Stimulated activated CD8-positive, alpha-beta memory T cell treated with anti-CD3 and anti-CD28 coated beads, Interleukin-12 subunit alpha, Interleukin-12 subunit beta, amount 100 ng/mL, for 4 hours (primary cell): ENCODE results near the gene OR4B1.
A peak's percentile ranks its signal among the peaks of the same experiment; 100 is the strongest.
"Not testable (repeated sequence)": the region's sequence is repeated elsewhere in the genome, so short reads cannot be mapped to it uniquely, and the experiment has no call there.

ENCODE experiments used
- DNase-seq: peaks from one replicate; pipeline ENCODE4 v3.0.0-alpha.2; 2020; ENCODE audit warnings: low read depth

OR4B1 gene

DNA sequence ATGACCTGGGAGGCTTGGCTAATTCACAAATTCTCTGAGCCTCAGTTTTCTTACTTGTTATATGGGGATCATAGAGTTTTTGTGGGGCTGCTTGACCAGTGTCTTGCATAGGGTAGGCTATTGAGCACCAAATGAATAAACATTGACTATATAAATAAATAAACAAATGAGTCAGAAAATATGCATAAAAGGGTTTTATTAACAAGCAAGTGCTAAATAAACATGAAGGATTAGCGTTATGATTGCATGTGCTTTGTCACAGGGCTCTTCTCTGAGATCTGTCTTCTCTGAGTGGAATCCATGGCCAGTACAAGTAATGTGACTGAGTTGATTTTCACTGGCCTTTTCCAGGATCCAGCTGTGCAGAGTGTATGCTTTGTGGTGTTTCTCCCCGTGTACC is at the start of gene OR4B1:
TSS of gene OR4B1 (plus strand) at position 301 of the 400 bp plus-strand sequence. CDS start at position 301, 0 bp downstream.
- DNase-seq = no peak

DNA sequence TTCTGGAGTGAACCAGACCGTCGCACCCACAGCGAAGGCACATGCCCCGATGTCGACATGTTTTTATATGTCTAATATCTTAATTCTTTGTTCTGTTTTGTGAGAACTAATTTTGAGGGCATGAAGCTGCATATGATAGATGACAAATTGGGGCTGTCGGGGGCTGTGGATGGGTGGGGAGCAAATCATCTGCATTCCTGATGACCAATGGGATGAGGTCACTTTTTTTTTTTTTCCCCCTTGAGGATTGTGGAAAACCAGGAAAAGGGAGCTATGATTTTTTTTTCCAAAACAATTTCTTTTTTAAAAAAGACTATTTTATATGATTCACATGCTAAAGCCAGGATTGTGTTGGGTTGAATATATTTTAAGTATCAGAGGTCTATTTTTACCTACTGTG is 49.2 kb upstream of the OR4B1 start:
- DNase-seq = no peak

GRCh38 chr11:48168815-48169214 is 47.8 kb upstream of the OR4B1 start:
- no peak for DNase-seq

- DNase-seq = no peak
Measured at GRCh38 chr11:48169259-48169658, 47.4 kb upstream of the OR4B1 start.

GRCh38 chr11:48169717-48170116 is 46.9 kb upstream of the OR4B1 start:
- no peak for DNase-seq

- no peak for DNase-seq
Measured at GRCh38 chr11:48170241-48171233, 46.1 kb upstream of the OR4B1 start.

- DNase-seq = peak; percentile 8
Measured at GRCh38 chr11:48172818-48173609, 43.6 kb upstream of the OR4B1 start.

DNA sequence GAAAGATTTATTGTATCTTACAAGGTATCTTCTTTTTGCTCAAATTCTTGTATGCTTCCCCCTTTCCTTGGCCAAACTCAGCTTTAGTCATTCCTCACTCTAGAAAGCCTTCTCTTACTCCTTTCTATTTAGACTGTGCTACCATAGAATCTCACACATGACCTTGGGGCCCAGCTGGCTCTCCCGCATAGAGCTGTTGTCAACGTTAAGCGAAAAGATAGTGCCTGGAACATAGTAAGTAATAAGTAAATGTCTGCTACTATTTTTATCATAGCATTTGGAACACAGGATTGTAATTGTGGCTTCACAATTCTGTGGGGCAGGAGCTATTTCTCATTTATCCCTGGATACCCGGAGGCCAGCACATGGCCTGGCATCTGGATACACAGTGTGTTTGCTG is 38.9 kb upstream of the OR4B1 start:
- DNase-seq = no peak

- no peak for DNase-seq
Measured at GRCh38 chr11:48180627-48181026, 36.0 kb upstream of the OR4B1 start.

DNA sequence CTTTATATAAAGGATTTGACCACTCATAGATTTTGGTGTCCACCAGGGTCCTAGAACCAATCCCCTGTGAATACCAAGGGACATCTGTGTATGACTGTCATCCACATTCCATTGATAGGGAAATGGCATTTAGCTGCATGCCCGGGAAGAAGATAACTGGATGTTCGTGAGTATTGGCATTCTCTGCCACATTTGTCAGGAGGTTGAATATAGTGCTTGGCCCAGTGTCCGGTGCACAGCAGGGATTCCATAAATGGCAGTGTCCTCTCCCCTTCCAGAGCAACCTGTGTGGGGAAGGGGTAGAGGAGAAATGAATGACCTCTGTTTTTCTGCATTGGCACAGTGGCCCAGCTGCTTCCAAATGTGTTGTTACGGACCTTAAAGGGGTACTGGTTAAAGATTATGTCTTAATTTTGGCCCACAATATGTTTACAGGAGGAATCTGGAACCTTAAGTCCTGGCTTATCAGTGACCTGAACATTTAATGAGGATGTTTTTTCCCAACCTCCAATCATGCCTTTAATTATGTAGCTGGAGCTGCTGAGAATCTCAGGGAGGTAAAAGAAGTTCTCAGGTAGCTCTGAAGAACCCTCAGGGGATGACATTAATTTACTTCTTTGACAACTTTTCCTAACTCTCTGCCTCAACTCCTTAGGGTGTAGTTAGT is 33.6 kb upstream of the OR4B1 start:
- no peak for DNase-seq

DNA sequence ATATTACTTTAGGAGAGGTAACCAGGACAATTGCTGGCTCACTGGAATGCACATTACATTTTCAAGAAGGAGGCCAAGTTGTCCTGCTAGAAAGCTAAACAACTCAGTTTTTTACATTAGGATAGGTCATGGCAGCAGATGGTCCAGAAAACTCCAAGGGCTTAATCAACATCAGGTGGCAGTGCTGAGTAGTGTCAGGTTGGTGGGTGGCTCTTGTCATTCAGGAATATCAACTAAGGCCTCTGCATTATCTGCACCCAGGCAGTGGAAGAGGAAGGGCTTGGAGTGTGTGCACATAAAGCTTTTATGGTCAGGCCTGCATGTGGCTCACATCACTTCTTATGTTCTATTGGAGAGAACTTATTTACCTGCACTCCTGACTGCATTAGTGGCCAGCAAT is 32.2 kb upstream of the OR4B1 start:
- DNase-seq = no peak

GRCh38 chr11:48190906-48191654 is 25.5 kb upstream of the OR4B1 start:
- DNase-seq = not testable (repeated sequence)

DNA sequence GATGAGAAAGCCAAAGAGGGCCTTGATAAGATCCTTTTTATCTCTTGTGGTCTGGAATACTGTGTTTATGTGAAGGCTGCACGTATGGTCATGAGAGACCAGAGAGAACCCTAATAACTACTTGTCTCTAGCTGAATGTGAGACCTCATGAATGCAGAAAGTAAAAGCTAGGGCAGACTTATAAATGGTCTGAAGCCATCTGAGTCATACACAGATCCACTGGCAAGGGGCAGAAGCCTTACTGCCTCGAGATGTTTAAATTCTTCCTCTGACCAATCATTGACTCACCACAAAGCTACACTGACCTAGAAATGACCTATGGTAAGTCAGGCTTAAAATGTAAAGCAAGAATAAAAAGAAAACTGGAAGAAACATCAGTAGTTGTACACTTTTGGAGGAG is 22.7 kb upstream of the OR4B1 start:
- DNase-seq = no peak

GRCh38 chr11:48207881-48208280 is 8.7 kb upstream of the OR4B1 start:
- no peak for DNase-seq

DNA sequence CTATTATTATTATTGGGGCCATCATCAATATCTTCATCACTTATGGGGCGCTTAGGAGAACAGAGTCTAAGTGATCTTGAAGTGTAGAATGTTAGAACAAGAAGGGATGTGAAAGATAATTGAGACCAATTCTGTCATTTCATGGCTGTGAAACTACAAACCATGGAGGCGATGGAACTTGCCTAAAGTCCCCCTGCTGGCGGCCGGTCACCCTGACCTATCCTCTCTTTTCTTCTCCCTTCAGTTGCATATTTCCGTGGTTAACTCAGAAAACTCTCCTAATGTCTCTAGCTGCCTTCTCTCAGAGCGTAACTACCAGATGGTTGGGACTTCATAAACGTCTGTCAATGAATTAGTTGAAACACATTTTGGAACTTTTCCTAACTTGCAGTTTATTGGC is 6.6 kb upstream of the OR4B1 start:
- DNase-seq = no peak

GRCh38 chr11:48228761-48229160 is 12.2 kb downstream of the OR4B1 start:
- no peak for DNase-seq

DNA sequence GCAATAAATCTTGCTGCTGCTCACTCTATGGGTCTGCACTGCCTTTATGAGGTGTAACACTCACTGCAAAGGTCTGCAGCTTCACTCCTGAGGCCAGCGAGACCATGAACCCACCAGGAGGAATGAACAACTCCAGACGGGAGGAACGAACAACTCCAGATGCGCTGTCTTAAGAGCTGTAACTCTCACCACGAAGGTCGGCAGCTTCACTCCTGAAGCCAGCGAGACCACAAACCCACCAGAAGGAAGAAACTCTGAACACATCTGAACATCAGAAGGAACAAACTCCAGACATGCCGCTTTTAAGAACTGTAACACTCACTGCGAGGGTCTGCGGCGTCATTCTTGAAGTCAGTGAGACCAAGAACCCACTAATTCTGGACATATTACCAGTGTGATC is 13.4 kb downstream of the OR4B1 start:
- DNase-seq = not testable (repeated sequence)

- DNase-seq = no peak
Measured at GRCh38 chr11:48237727-48238126, 21.1 kb downstream of the OR4B1 start.

DNA sequence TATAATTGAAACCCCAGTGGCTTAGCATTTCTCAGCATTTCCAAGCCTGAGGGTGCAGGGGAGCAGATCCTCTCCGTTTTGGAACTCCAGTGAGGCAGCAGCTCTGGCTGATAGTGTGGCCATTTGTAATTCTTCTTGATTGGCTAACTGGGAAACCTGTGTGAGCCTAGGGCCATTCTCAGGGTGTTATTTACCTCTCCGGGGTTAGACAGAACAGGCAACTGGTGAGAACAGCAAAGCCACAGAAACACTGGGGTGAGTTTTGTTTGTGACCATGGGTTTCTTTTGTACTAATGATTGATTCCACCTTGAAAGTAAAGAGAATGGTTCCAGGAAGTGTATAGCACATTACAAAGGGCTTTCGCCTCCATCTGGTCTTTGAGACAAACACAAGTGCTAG is 25.9 kb downstream of the OR4B1 start:
- no peak for DNase-seq

GRCh38 chr11:48244804-48245203 is 28.2 kb downstream of the OR4B1 start, which contains the start of gene OR4X2:
Gene OR4X2 (plus strand): TSS chr11:48245104. CDS start chr11:48245104, 0 bp downstream.
- no peak for DNase-seq

GRCh38 chr11:48248902-48249301 is 32.3 kb downstream of the OR4B1 start:
- no peak for DNase-seq

- no peak for DNase-seq
Measured at GRCh38 chr11:48261600-48261999, 45.0 kb downstream of the OR4B1 start.
